Vagina (tissue), 2 donors: ENCODE data around the gene KMT2C.

Experiments
- POLR2A ChIP-seq, 2 donors: fragments of 450-650 bp; IDR thresholded peaks; one replicate each; pipeline ENCODE4 v1.6.1; 2017; ENCODE audit warnings: antibody characterized with exemption in 2 of 2, mild to moderate bottlenecking in 2 of 2, moderate library complexity in 2 of 2
- POLR2AphosphoS5 ChIP-seq, 2 donors: sonication (generic); formaldehyde crosslinking; IDR thresholded peaks; one replicate each; pipeline ENCODE4 v1.9.0; 2017; ENCODE audit warnings: antibody characterized with exemption in 2 of 2, mild to moderate bottlenecking in 2 of 2, low read depth in 1 of 2; ENCODE audit not compliant: insufficient read depth in 1 of 2
- TF ChIP-seq, protein P1 (sequence below), 3 experiments: fragments of 450-650 bp in 2 of 3; fragments of 200-600 bp in 1 of 3; sonication (generic) in 1 of 3; IDR thresholded peaks; one replicate each; pipeline ENCODE4 v1.5.1; 2017 to 2019; ENCODE audit warnings: antibody characterized with exemption in 3 of 3, mild to moderate bottlenecking in 2 of 3, moderate library complexity in 2 of 3

DNA sequence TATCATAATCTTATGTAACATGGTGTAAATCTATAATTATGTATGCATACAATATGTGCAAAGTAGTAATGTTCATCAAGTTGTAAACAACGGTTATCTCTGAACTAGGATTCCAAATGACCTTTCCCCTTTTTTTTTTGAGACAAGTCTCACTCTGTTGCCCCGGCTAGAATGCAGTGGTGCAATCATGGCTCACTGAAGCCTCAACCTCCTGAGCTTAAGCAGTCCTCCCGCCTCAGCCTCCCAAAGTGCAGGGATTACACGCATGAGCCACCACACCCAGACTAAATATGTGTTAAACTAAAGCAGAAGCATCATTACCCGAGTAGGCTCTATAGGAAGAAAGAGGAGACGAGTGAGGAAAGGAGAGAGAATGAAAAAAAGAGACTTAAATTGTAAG is 7.8 kb upstream of the KMT2C start:
- TF ChIP-seq, protein P1, sequence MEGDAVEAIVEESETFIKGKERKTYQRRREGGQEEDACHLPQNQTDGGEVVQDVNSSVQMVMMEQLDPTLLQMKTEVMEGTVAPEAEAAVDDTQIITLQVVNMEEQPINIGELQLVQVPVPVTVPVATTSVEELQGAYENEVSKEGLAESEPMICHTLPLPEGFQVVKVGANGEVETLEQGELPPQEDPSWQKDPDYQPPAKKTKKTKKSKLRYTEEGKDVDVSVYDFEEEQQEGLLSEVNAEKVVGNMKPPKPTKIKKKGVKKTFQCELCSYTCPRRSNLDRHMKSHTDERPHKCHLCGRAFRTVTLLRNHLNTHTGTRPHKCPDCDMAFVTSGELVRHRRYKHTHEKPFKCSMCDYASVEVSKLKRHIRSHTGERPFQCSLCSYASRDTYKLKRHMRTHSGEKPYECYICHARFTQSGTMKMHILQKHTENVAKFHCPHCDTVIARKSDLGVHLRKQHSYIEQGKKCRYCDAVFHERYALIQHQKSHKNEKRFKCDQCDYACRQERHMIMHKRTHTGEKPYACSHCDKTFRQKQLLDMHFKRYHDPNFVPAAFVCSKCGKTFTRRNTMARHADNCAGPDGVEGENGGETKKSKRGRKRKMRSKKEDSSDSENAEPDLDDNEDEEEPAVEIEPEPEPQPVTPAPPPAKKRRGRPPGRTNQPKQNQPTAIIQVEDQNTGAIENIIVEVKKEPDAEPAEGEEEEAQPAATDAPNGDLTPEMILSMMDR (IDR thresholded peaks at IDR 0.05): no peak
- TF ChIP-seq POLR2A (IDR thresholded peaks at IDR 0.05) (no peak), POLR2AphosphoS5 (IDR thresholded peaks at IDR 0.05; ENCODE audit: insufficient read depth in 1 of 2, low read depth in 1 of 2) (no peak)
